GM12878 (cell line): ENCODE results near the gene SOX6. TPM values are rescaled to one million over a fixed set of nuclear protein-coding genes. Genes with fewer than 3 reads are reported as not detected.
"Not testable (repeated sequence)": the region's sequence is repeated elsewhere in the genome, so short reads cannot be mapped to it uniquely, and the experiment has no call there.

Source experiments
- ATAC-seq: fragments of 200-7000 bp; cut with Tn5 transposase; 3 replicates; pipeline ENCODE4 v1.9.1; 2020; ENCODE audit warnings: mild to moderate bottlenecking, moderate library complexity
- BruUV-seq: library from RNA; stranded (reverse); fragments of 400-500 nt; replicated peaks from 2 replicates; lab custom pipeline; 2021; lab: Mats Ljungman, UMichigan
- CTCF ChIA-PET: fragments of 300-600 bp; sonication (Branson Sonifier 250); formaldehyde crosslinking; extraction: SDS; loops from one replicate; lab custom pipeline; 2021; ENCODE audit warnings: inconsistent platforms; lab: Yijun Ruan, JAX
- POLR2A ChIA-PET: fragments of 350-600 bp; formaldehyde crosslinking; extraction: SDS; loops from one replicate; lab custom pipeline; 2021; ENCODE audit warnings: inconsistent platforms; lab: Charles Lee
- RAD21 ChIA-PET: fragments of 300-600 bp; sonication (Branson Sonifier 250); formaldehyde crosslinking; loops from one replicate; lab custom pipeline; 2023; ENCODE audit warnings: antibody characterized with exemption; ENCODE audit not compliant: unreplicated experiment; lab: Charles Lee
- SMC1A ChIA-PET: fragments of 300-600 bp; sonication (Branson Sonifier 250); formaldehyde crosslinking; loops from one replicate; lab custom pipeline; 2023; ENCODE audit not compliant: unreplicated experiment, uncharacterized antibody; lab: Charles Lee
- DNase-seq: peaks from one replicate; pipeline ENCODE4 v3.0.0-alpha.2; 2011; ENCODE audit warnings: low read depth, low spot score
- FAIRE-seq: peaks from 3 replicates; lab custom pipeline; 2011; peaks lifted over from hg19 to GRCh38; lab: Jason Lieb, UNC
- H2AFZ ChIP-seq: 2 replicates; pipeline ENCODE4 v1.6.0; 2011; ENCODE audit warnings: low read depth, low read length, control low read depth; ENCODE audit not compliant: control insufficient read depth
- H3K27ac ChIP-seq: 2 replicates; pipeline ENCODE4 v1.5.1; 2011; ENCODE audit warnings: control low read depth; ENCODE audit not compliant: control insufficient read depth, insufficient read depth
- H3K27me3 ChIP-seq, 2 experiments: replicated peaks in 1 of 2; 2 replicates each; pipeline versions ENCODE4 v1.6.0 to v1.6.1; 2011; ENCODE audit warnings: low read length in 1 of 2; ENCODE audit not compliant: control insufficient read depth in 2 of 2, insufficient read depth in 2 of 2
- H3K36me3 ChIP-seq, 2 experiments: 2 replicates each; pipeline ENCODE4 v1.5.1; 2011; ENCODE audit warnings: low read length in 1 of 2; ENCODE audit not compliant: control insufficient read depth in 2 of 2, insufficient read depth in 2 of 2
- H3K4me1 ChIP-seq: 2 replicates; pipeline ENCODE4 v1.6.1; 2011; ENCODE audit warnings: mild to moderate bottlenecking, low read length, moderate library complexity, mixed read lengths; ENCODE audit not compliant: control insufficient read depth, insufficient read depth
- H3K4me2 ChIP-seq: 2 replicates; pipeline ENCODE4 v1.6.0; 2011; ENCODE audit warnings: control low read depth; ENCODE audit not compliant: control insufficient read depth, insufficient read depth
- H3K4me3 ChIP-seq: fragments of 200-600 bp; sonication (generic); 2 replicates; pipeline ENCODE4 v1.5.1; 2016
- H3K79me2 ChIP-seq: 2 replicates; pipeline ENCODE4 v1.6.0; 2011; ENCODE audit warnings: low read length; ENCODE audit not compliant: control insufficient read depth, insufficient read depth
- H3K9ac ChIP-seq: 2 replicates; pipeline ENCODE4 v1.8.0; 2011; ENCODE audit warnings: low read length, control low read depth, mixed read lengths; ENCODE audit not compliant: control insufficient read depth, insufficient read depth
- H3K9me3 ChIP-seq: replicated peaks from 3 replicates; pipeline ENCODE4 v1.5.1; 2011; ENCODE audit warnings: mild to moderate bottlenecking, low read length; ENCODE audit not compliant: control insufficient read depth, insufficient read depth
- H4K20me1 ChIP-seq: 2 replicates; pipeline ENCODE4 v1.6.0; 2011; ENCODE audit not compliant: control insufficient read depth, insufficient read depth
- ATF2 ChIP-seq: IDR thresholded peaks from 2 replicates; pipeline ENCODE4 v1.6.1; 2012; ENCODE audit warnings: low read length, inconsistent platforms
- CBX5 ChIP-seq: sonication (generic); IDR thresholded peaks from 2 replicates; pipeline ENCODE4 v1.6.1; 2016; ENCODE audit warnings: low read depth, moderate library complexity, mild to moderate bottlenecking, inconsistent platforms
- CEBPB ChIP-seq, 2 experiments: fragments of 150-350 bp in 1 of 2; IDR thresholded peaks; 2 replicates each; pipeline ENCODE4 v1.6.1; 2012 to 2014; ENCODE audit warnings: low read depth in 2 of 2, low read length in 2 of 2, borderline replicate concordance in 1 of 2, inconsistent platforms in 1 of 2
- GATAD2B ChIP-seq: fragments of 450-650 bp; conservative IDR thresholded peaks from 2 replicates; pipeline ENCODE4 v1.6.1; 2017; ENCODE audit warnings: low read depth, mild to moderate bottlenecking, moderate library complexity
- SKIL ChIP-seq: fragments of 450-650 bp; IDR thresholded peaks from 2 replicates; pipeline ENCODE4 v1.6.1; 2017; ENCODE audit warnings: mild to moderate bottlenecking, low read depth, inconsistent platforms; ENCODE audit not compliant: poor library complexity, severe bottlenecking
- STAT1 ChIP-seq: fragments of 450-650 bp; conservative IDR thresholded peaks from 2 replicates; pipeline ENCODE4 v1.6.1; 2014; ENCODE audit warnings: antibody characterized with exemption, mild to moderate bottlenecking
- ZBED1 ChIP-seq: IDR thresholded peaks from 2 replicates; pipeline ENCODE4 v1.6.1; 2016; ENCODE audit warnings: borderline replicate concordance
- ZNF274 ChIP-seq: IDR thresholded peaks from one replicate; pipeline ENCODE4 v1.8.0; 2011; ENCODE audit not compliant: insufficient read length, insufficient read depth
- WGBS: methylation state at CpG from one replicate; pipeline ENCODE4 v1.1.6; 2016; ENCODE audit warnings: low lambda C conversion rate; ENCODE audit not compliant: insufficient replicate concordance, insufficient coverage; ENCODE audit errors: missing lambda C conversion rate; 5-methylcytosine and 5-hydroxymethylcytosine counted together
- in situ Hi-C: fragments of 300-500 bp; cut with MboI; formaldehyde crosslinking; loops from 9 replicates; pipeline ENCODE4 v1.14.3; 2018; ENCODE audit warnings: mixed read lengths
- intact Hi-C: fragments of 100-400 bp; cut with micrococcal nuclease; formaldehyde crosslinking; loops from one replicate; pipeline ENCODE4 v1.14.2; 2022; ENCODE audit not compliant: unreplicated experiment
- polyA plus RNA-seq, 11 experiments: library from polyadenylated mRNA; depleted of rRNA in 4 of 11; unstranded in 6 of 11; stranded (reverse) in 5 of 11; fragments of >200 nt; fragmentation: Nextera tagmentation in 4 of 11; fragmentation: Illumina TruSeq in 1 of 11; extraction: Ambion mirVana in 4 of 11; extraction: Trizol in 1 of 11; gene quantifications; 1 replicate in 1 of 11; 2 replicates in 10 of 11; pipeline versions ENCODE4 v1.2.1 to v1.2.3, GENCODE V29; 2011 to 2016; ENCODE audit warnings: inconsistent platforms in 2 of 11, missing spikeins in 2 of 11, low read depth in 1 of 11
- total RNA-seq, 4 experiments: library from RNA; depleted of rRNA in 3 of 4; stranded (reverse); fragments of >200 nt in 3 of 4; fragmentation: Illumina TruSeq in 1 of 4; extraction: Trizol in 1 of 4; gene quantifications; 2 replicates each; pipeline versions ENCODE4 v1.2.1 to v1.2.3, GENCODE V29; 2013 to 2021

The SOX6 gene
- total and polyA plus RNA-seq, 10 of the 15 experiments (the other 5 are each of a cell fraction or from before 2014, with no cell fraction given): 0.03 to 0.71 (median 0.29) TPM; not detected in 4

GRCh38 chr11:16393340-16393739 is 37.0 kb upstream of the SOX6 start (continued):
- no peak for TF ChIP-seq SKIL

GRCh38 chr11:16392616-16393015 is 36.3 kb upstream of the SOX6 start:
- Histone ChIP-seq H3K9ac (no peak overlapping the region), H2AFZ (no peak overlapping the region), H3K4me1 (no peaks in the 10 kb centered on the region), H3K4me2 (no peak overlapping the region), H3K79me2 (no peaks in the 10 kb centered on the region), H3K4me3 (no peak overlapping the region), H3K36me3 (no peaks in the 10 kb centered on the region), H3K27me3 (no peaks in the 10 kb centered on the region), H3K27ac (no peak overlapping the region), H3K9me3 (no peaks in the 10 kb centered on the region), H4K20me1 (no peaks in the 10 kb centered on the region)
- RAD21 ChIA-PET: no interaction called here
- BruUV-seq: no TSS peak
- TF ChIP-seq CBX5 (no peak), ATF2 (no peak), CEBPB (IDR thresholded peaks at IDR 0.05; ENCODE audit: borderline replicate concordance in 1 of 2, low read depth in 2 of 2, low read length in 2 of 2) (no peak), GATAD2B (no peak), STAT1 (no peak), ZBED1 (no peak), ZNF274 (no peak)
- CTCF ChIA-PET: no interaction called here
- FAIRE-seq (no peak), DNase-seq (no peak), ATAC-seq (no peak)
- intact Hi-C loops (no loop called here), in situ Hi-C loops (no loop called here)
- SMC1A ChIA-PET: no interaction called here
- POLR2A ChIA-PET: no interaction called here

- H3K4me1 ChIP-seq, H2AFZ ChIP-seq, POLR2A ChIA-PET, H3K79me2 ChIP-seq, H3K36me3 ChIP-seq, DNase-seq, H3K9ac ChIP-seq, H3K4me3 ChIP-seq, in situ Hi-C loops, ATAC-seq, FAIRE-seq, CTCF ChIA-PET, H4K20me1 ChIP-seq, H3K9me3 ChIP-seq, H3K27me3 ChIP-seq, SMC1A ChIA-PET, BruUV-seq, RAD21 ChIA-PET, H3K4me2 ChIP-seq, intact Hi-C loops, H3K27ac ChIP-seq: not testable (repeated sequence)
- whole genome bisulfite sequencing: 0% methylated on average over 2 of the region's 2 CpGs
These were observed 34.5 kb upstream of the SOX6 start for GRCh38 chr11:16390826-16391225.
